Thoracic aorta (tissue), 2 donors: ENCODE results near the gene PRRT1B. TPM values are rescaled to one million over a fixed set of nuclear protein-coding genes. Genes with fewer than 3 reads are reported as not detected.

Experiments used
- ATAC-seq: fragments of 150-250 bp; one replicate; pipeline ENCODE4 v1.8.0; 2017; ENCODE audit warnings: low read depth; ENCODE audit not compliant: insufficient number of reproducible peaks, low FRiP score
- DNase-seq: peaks from one replicate; pipeline ENCODE4 v3.0.0-alpha.2; 2020; ENCODE audit warnings: low spot score
- H3K27ac ChIP-seq, 2 donors: fragments of 200-600 bp; sonication (generic); 1 replicate in 1 of 2; 2 replicates in 1 of 2; pipeline ENCODE4 v1.5.1; 2016; ENCODE audit warnings: mild to moderate bottlenecking in 2 of 2, moderate library complexity in 2 of 2
- H3K27me3 ChIP-seq: fragments of 200-600 bp; sonication (generic); replicated peaks from 2 replicates; pipeline ENCODE4 v1.6.0; 2016; ENCODE audit warnings: mild to moderate bottlenecking; ENCODE audit not compliant: insufficient read depth
- H3K36me3 ChIP-seq: fragments of 200-600 bp; sonication (generic); one replicate; pipeline ENCODE4 v1.5.1; 2016
- H3K4me1 ChIP-seq, 2 donors: fragments of 200-600 bp; sonication (generic); 1 replicate in 1 of 2; 2 replicates in 1 of 2; pipeline versions ENCODE4 v1.5.1 to v1.6.0; 2016; ENCODE audit warnings: low read depth in 2 of 2, mild to moderate bottlenecking in 1 of 2; ENCODE audit not compliant: control insufficient read depth in 1 of 2
- H3K4me3 ChIP-seq: fragments of 200-600 bp; sonication (generic); 2 replicates; pipeline ENCODE4 v1.5.1; 2016; ENCODE audit warnings: mild to moderate bottlenecking
- H3K9me3 ChIP-seq: fragments of 200-600 bp; sonication (generic); 2 replicates; pipeline ENCODE4 v1.5.1; 2016
- CTCF ChIP-seq: fragments of 200-600 bp; sonication (generic); IDR thresholded peaks from one replicate; pipeline ENCODE4 v1.5.1; 2019; ENCODE audit warnings: antibody characterized with exemption
- total RNA-seq, 2 donors: library from RNA; depleted of rRNA; stranded (reverse); fragments of >200 nt; gene quantifications; one replicate each; pipeline versions ENCODE4 v1.1.0 to v1.2.3, GENCODE V29; 2016

Gene PRRT1B
- total RNA-seq, 2 donors from 2014 or later: not detected

- TF ChIP-seq CTCF: no peak
- Histone ChIP-seq H3K27me3 (no peaks in the 10 kb centered on the region), H3K9me3 (no peaks in the 10 kb centered on the region), H3K4me1 (no peaks in the 10 kb centered on the region), H3K36me3 (peaks cover 12% of the 10 kb centered on the region), H3K4me3 (no peak overlapping the region), H3K27ac (no peak overlapping the region)
- DNase-seq (no peak), ATAC-seq (no peak)
Observed at GRCh38 chr9:131567910-131568309, 22.6 kb downstream of the PRRT1B start.

- no peak overlapping the region for H3K27ac ChIP-seq
- ATAC-seq: no peak
- no peak overlapping the region for H3K4me3 ChIP-seq
- H3K4me1 ChIP-seq: peaks cover 0 to 12% of the 10 kb centered on the region in 2 donors
- no peak for TF ChIP-seq CTCF
- H3K9me3 ChIP-seq: no peaks in the 10 kb centered on the region
- no peak for DNase-seq
- H3K27me3 ChIP-seq: no peaks in the 10 kb centered on the region
- H3K36me3 ChIP-seq: peaks cover 45% of the 10 kb centered on the region
Observed at GRCh38 chr9:131574730-131575640, 29.7 kb downstream of the PRRT1B start.

GRCh38 chr9:131575946-131576853, 30.9 kb downstream of the PRRT1B start:
- Histone ChIP-seq H3K9me3 (no peaks in the 10 kb centered on the region), H3K36me3 (peaks cover 48% of the 10 kb centered on the region), H3K4me1 (peaks cover 0 to 18% of the 10 kb centered on the region in 2 donors), H3K27ac (no peak overlapping the region), H3K27me3 (no peaks in the 10 kb centered on the region), H3K4me3 (no peak overlapping the region)
- ATAC-seq: no peak
- no peak for TF ChIP-seq CTCF
- no peak for DNase-seq

- Histone ChIP-seq H3K27ac (no peak overlapping the region), H3K27me3 (no peaks in the 10 kb centered on the region), H3K4me1 (peaks cover 0 to 18% of the 10 kb centered on the region in 2 donors), H3K9me3 (no peaks in the 10 kb centered on the region), H3K4me3 (no peak overlapping the region), H3K36me3 (peaks cover 50% of the 10 kb centered on the region)
- ATAC-seq (no peak), DNase-seq (no peak)
- TF ChIP-seq CTCF: no peak
Observed at GRCh38 chr9:131577005-131578000, 32.0 kb downstream of the PRRT1B start.
